Vagina (tissue), 2 donors: ENCODE results near the gene VEZT.

Source experiments
- CTCF ChIP-seq, 3 experiments: fragments of 450-650 bp in 2 of 3; fragments of 200-600 bp in 1 of 3; sonication (generic) in 1 of 3; IDR thresholded peaks; one replicate each; pipeline ENCODE4 v1.5.1; 2017 to 2019; ENCODE audit warnings: antibody characterized with exemption in 3 of 3, mild to moderate bottlenecking in 2 of 3, moderate library complexity in 2 of 3
- POLR2A ChIP-seq, 2 donors: fragments of 450-650 bp; IDR thresholded peaks; one replicate each; pipeline ENCODE4 v1.6.1; 2017; ENCODE audit warnings: antibody characterized with exemption in 2 of 2, mild to moderate bottlenecking in 2 of 2, moderate library complexity in 2 of 2
- POLR2AphosphoS5 ChIP-seq, 2 donors: sonication (generic); formaldehyde crosslinking; IDR thresholded peaks; one replicate each; pipeline ENCODE4 v1.9.0; 2017; ENCODE audit warnings: antibody characterized with exemption in 2 of 2, mild to moderate bottlenecking in 2 of 2, low read depth in 1 of 2; ENCODE audit not compliant: insufficient read depth in 1 of 2

DNA sequence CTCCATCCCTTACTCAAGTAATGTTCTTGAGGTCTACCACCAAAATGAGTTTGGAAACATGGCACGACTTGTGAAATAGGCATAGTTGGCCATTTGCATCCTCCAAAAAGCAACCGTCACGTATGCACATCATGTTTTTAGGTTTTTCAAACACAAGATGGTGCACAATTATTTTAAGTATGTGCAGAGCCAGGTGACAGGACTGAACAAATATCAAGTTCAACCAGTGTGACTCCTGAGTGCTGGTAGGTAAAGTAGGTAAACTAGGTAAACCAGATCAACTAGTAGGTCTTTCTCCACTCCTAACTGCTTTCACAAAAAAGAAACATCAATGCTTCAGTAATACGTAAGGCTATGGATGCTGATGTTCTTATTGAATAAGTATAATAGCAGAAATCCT, 39.5 kb upstream of the VEZT start:
- TF ChIP-seq CTCF (IDR thresholded peaks at IDR 0.05) (no peak), POLR2AphosphoS5 (IDR thresholded peaks at IDR 0.05; ENCODE audit: insufficient read depth in 1 of 2, low read depth in 1 of 2) (peak in 1 of 2 donors; percentile 45), POLR2A (IDR thresholded peaks at IDR 0.05) (no peak)
